GM12878 (cell line): Measurements from ENCODE around the gene NPSR1.
"Not testable (repeated sequence)": the region's sequence is repeated elsewhere in the genome, so short reads cannot be mapped to it uniquely, and the experiment has no call there.

ENCODE experiments used
- CREB1 ChIP-seq: IDR thresholded peaks from 2 replicates; pipeline ENCODE4 v1.6.1; 2012; ENCODE audit warnings: low read depth, mild to moderate bottlenecking, inconsistent platforms
- CREM ChIP-seq: IDR thresholded peaks from 2 replicates; pipeline ENCODE4 v1.6.1; 2014; ENCODE audit warnings: antibody characterized with exemption, low read depth
- EP300 ChIP-seq, 2 experiments: fragments of 150-350 bp in 1 of 2; IDR thresholded peaks; 2 replicates each; pipeline ENCODE4 v1.6.1; 2011 to 2012; ENCODE audit warnings: low read depth in 2 of 2, low read length in 2 of 2, borderline replicate concordance in 1 of 2, improper control_type of control experiment in 1 of 2, inconsistent platforms in 1 of 2; ENCODE audit not compliant: control insufficient read depth in 1 of 2
- ETV6 ChIP-seq, 2 experiments: fragments of 450-650 bp in 1 of 2; IDR thresholded peaks in 1 of 2; conservative IDR thresholded peaks in 1 of 2; 2 replicates each; pipeline ENCODE4 v1.6.1; 2014; ENCODE audit warnings: antibody characterized with exemption in 1 of 2, borderline replicate concordance in 1 of 2, low read depth in 1 of 2, mild to moderate bottlenecking in 1 of 2, moderate library complexity in 1 of 2
- GABPA ChIP-seq: IDR thresholded peaks from 2 replicates; pipeline ENCODE4 v1.6.1; 2014; ENCODE audit warnings: antibody characterized with exemption, low read depth, mild to moderate bottlenecking, inconsistent platforms
- NBN ChIP-seq: fragments of 450-650 bp; IDR thresholded peaks from 2 replicates; pipeline ENCODE4 v1.6.1; 2016
- POLR2AphosphoS5 ChIP-seq: IDR thresholded peaks from 2 replicates; pipeline ENCODE4 v1.6.1; 2011; ENCODE audit warnings: mild to moderate bottlenecking, low read length, inconsistent platforms
- SIN3A ChIP-seq: IDR thresholded peaks from 2 replicates; pipeline ENCODE4 v1.6.1; 2012; ENCODE audit warnings: low read depth, low read length, improper control_type of control experiment
- SP1 ChIP-seq: IDR thresholded peaks from one replicate; pipeline ENCODE4 v1.6.1; 2011; ENCODE audit warnings: low read depth, low read length
- SREBF2 ChIP-seq: IDR thresholded peaks from 2 replicates; pipeline ENCODE4 v1.6.1; 2012; ENCODE audit warnings: mild to moderate bottlenecking, low read length
- YY1 ChIP-seq: IDR thresholded peaks from 2 replicates; pipeline ENCODE4 v1.6.1; 2011; ENCODE audit warnings: low read depth, mild to moderate bottlenecking, low read length
- TF ChIP-seq, protein P1 (sequence below): IDR thresholded peaks from 2 replicates; pipeline ENCODE4 v1.6.1; 2012; ENCODE audit warnings: mild to moderate bottlenecking, low read depth, low read length
- TF ChIP-seq, protein P2 (sequence below), 3 experiments: IDR thresholded peaks in 2 of 3; conservative IDR thresholded peaks in 1 of 3; 2 replicates each; pipeline ENCODE4 v1.5.1; 2011; ENCODE audit warnings: low read depth in 3 of 3, low read length in 3 of 3, mild to moderate bottlenecking in 3 of 3, control low read depth in 2 of 3, moderate library complexity in 2 of 3, inconsistent platforms in 1 of 3, mixed read lengths in 1 of 3; ENCODE audit not compliant: control insufficient read depth in 2 of 3, insufficient read depth in 1 of 3; ENCODE audit errors: extremely low read depth in 1 of 3

DNA sequence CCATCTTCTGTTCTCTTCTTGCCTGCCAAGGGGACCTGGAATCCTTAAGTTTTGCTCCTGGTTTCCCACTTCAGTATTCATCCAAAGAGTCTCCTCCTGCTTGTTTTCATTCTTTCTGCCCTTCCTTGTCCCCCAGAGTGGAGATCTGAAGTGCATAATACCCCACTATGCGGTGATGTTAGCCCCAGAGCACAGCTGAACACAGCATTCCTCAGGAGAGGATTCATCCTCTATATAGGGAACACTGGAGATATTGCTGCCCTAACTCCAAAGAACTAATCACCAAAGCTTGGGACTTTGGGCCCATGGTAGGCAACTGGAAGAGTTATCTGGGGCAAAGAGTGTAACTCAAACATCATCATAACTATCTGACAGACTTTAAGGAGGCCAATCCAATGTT lies 201.3 kb downstream of the NPSR1 start:
- TF ChIP-seq EP300 (IDR thresholded peaks at IDR 0.05; ENCODE audit: borderline replicate concordance in 1 of 2, control insufficient read depth in 1 of 2, low read depth in 2 of 2, low read length in 2 of 2); GABPA; SP1; POLR2AphosphoS5; ETV6 (conservative IDR thresholded peaks at IDR 0.05 in 1 of 2, IDR thresholded peaks at IDR 0.05 in 1 of 2; ENCODE audit: borderline replicate concordance in 1 of 2, low read depth in 1 of 2); CREM; YY1; SREBF2; SIN3A; CREB1; NBN: not testable (repeated sequence)
- TF ChIP-seq, protein P1, sequence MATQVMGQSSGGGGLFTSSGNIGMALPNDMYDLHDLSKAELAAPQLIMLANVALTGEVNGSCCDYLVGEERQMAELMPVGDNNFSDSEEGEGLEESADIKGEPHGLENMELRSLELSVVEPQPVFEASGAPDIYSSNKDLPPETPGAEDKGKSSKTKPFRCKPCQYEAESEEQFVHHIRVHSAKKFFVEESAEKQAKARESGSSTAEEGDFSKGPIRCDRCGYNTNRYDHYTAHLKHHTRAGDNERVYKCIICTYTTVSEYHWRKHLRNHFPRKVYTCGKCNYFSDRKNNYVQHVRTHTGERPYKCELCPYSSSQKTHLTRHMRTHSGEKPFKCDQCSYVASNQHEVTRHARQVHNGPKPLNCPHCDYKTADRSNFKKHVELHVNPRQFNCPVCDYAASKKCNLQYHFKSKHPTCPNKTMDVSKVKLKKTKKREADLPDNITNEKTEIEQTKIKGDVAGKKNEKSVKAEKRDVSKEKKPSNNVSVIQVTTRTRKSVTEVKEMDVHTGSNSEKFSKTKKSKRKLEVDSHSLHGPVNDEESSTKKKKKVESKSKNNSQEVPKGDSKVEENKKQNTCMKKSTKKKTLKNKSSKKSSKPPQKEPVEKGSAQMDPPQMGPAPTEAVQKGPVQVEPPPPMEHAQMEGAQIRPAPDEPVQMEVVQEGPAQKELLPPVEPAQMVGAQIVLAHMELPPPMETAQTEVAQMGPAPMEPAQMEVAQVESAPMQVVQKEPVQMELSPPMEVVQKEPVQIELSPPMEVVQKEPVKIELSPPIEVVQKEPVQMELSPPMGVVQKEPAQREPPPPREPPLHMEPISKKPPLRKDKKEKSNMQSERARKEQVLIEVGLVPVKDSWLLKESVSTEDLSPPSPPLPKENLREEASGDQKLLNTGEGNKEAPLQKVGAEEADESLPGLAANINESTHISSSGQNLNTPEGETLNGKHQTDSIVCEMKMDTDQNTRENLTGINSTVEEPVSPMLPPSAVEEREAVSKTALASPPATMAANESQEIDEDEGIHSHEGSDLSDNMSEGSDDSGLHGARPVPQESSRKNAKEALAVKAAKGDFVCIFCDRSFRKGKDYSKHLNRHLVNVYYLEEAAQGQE, result not testable (repeated sequence)
- TF ChIP-seq, protein P2, sequence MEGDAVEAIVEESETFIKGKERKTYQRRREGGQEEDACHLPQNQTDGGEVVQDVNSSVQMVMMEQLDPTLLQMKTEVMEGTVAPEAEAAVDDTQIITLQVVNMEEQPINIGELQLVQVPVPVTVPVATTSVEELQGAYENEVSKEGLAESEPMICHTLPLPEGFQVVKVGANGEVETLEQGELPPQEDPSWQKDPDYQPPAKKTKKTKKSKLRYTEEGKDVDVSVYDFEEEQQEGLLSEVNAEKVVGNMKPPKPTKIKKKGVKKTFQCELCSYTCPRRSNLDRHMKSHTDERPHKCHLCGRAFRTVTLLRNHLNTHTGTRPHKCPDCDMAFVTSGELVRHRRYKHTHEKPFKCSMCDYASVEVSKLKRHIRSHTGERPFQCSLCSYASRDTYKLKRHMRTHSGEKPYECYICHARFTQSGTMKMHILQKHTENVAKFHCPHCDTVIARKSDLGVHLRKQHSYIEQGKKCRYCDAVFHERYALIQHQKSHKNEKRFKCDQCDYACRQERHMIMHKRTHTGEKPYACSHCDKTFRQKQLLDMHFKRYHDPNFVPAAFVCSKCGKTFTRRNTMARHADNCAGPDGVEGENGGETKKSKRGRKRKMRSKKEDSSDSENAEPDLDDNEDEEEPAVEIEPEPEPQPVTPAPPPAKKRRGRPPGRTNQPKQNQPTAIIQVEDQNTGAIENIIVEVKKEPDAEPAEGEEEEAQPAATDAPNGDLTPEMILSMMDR (IDR thresholded peaks at IDR 0.05 in 2 of 3, conservative IDR thresholded peaks at IDR 0.05 in 1 of 3; ENCODE audit: control insufficient read depth in 2 of 3, extremely low read depth in 1 of 3, insufficient read depth in 1 of 3, low read depth in 3 of 3, low read length in 3 of 3), result not testable (repeated sequence)
